Glutamatergic neuron (in vitro differentiated cells): ENCODE data around the gene TMEM123. TPM values are rescaled to one million over a fixed set of nuclear protein-coding genes. Genes with fewer than 3 reads are reported as not detected.

ENCODE experiments used
- DNase-seq: peaks from one replicate; pipeline ENCODE4 v3.0.0; 2022
- H3K27ac Mint-ChIP-seq: one replicate; pipeline ENCODE4 v1.8.0; 2020; ENCODE audit warnings: mild to moderate bottlenecking, mixed read lengths, inconsistent platforms; ENCODE audit not compliant: unreplicated experiment
- H3K27me3 Mint-ChIP-seq: one replicate; pipeline ENCODE4 v1.8.0; 2020; ENCODE audit warnings: mild to moderate bottlenecking, moderate library complexity, mixed read lengths, inconsistent platforms; ENCODE audit not compliant: unreplicated experiment
- H3K36me3 Mint-ChIP-seq: one replicate; pipeline ENCODE4 v1.8.0; 2020; ENCODE audit warnings: mild to moderate bottlenecking, mixed read lengths, inconsistent platforms; ENCODE audit not compliant: unreplicated experiment
- H3K4me1 Mint-ChIP-seq: one replicate; pipeline ENCODE4 v1.8.0; 2020; ENCODE audit warnings: mild to moderate bottlenecking, low read depth, mixed read lengths, inconsistent platforms; ENCODE audit not compliant: unreplicated experiment
- H3K4me3 Mint-ChIP-seq: one replicate; pipeline ENCODE4 v1.8.0; 2020; ENCODE audit warnings: mild to moderate bottlenecking, mixed read lengths, inconsistent platforms; ENCODE audit not compliant: unreplicated experiment
- H3K9me3 Mint-ChIP-seq: one replicate; pipeline ENCODE4 v1.8.0; 2020; ENCODE audit warnings: mild to moderate bottlenecking, moderate library complexity, mixed read lengths, inconsistent platforms; ENCODE audit not compliant: unreplicated experiment
- total RNA-seq: library from RNA; stranded (reverse); fragmentation: NEBNext Ultra II Directional; extraction: Animal tissue kit (Norgen Biotek cat#: 25700); gene quantifications from one replicate; pipeline ENCODE4 v1.2.1, GENCODE V29; 2021; ENCODE audit not compliant: unreplicated experiment
- TF ChIP-seq, protein P1 (sequence below): fragments of 200-600 bp; sonication (generic); IDR thresholded peaks from one replicate; pipeline ENCODE4 v1.5.0; 2021; ENCODE audit not compliant: partially characterized antibody, unreplicated experiment

Gene TMEM123
- total RNA-seq, 1 donor from 2014 or later: 18.1 TPM

GRCh38 chr11:102457865-102458264 lies 5.3 kb upstream of the TMEM123 start:
- peaks cover 4% of the 10 kb centered on the region for H3K9me3 Mint-ChIP-seq
- H3K36me3 Mint-ChIP-seq: no peaks in the 10 kb centered on the region
- H3K4me1 Mint-ChIP-seq: peaks cover 11% of the 10 kb centered on the region
- no peak for DNase-seq
- TF ChIP-seq, protein P1, sequence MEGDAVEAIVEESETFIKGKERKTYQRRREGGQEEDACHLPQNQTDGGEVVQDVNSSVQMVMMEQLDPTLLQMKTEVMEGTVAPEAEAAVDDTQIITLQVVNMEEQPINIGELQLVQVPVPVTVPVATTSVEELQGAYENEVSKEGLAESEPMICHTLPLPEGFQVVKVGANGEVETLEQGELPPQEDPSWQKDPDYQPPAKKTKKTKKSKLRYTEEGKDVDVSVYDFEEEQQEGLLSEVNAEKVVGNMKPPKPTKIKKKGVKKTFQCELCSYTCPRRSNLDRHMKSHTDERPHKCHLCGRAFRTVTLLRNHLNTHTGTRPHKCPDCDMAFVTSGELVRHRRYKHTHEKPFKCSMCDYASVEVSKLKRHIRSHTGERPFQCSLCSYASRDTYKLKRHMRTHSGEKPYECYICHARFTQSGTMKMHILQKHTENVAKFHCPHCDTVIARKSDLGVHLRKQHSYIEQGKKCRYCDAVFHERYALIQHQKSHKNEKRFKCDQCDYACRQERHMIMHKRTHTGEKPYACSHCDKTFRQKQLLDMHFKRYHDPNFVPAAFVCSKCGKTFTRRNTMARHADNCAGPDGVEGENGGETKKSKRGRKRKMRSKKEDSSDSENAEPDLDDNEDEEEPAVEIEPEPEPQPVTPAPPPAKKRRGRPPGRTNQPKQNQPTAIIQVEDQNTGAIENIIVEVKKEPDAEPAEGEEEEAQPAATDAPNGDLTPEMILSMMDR: no peak
- H3K27ac Mint-ChIP-seq: no peak overlapping the region
- peaks cover 5% of the 10 kb centered on the region for H3K27me3 Mint-ChIP-seq
- H3K4me3 Mint-ChIP-seq: no peak overlapping the region

- H3K4me1 Mint-ChIP-seq: peaks cover 11% of the 10 kb centered on the region
- no peak overlapping the region for H3K27ac Mint-ChIP-seq
- DNase-seq: no peak
- H3K4me3 Mint-ChIP-seq: no peak overlapping the region
- TF ChIP-seq, protein P1: no peak
- H3K27me3 Mint-ChIP-seq: peaks cover 7% of the 10 kb centered on the region
- no peaks in the 10 kb centered on the region for H3K36me3 Mint-ChIP-seq
- peaks cover 4% of the 10 kb centered on the region for H3K9me3 Mint-ChIP-seq
Observed at GRCh38 chr11:102457056-102457677, 4.6 kb upstream of the TMEM123 start.

DNA sequence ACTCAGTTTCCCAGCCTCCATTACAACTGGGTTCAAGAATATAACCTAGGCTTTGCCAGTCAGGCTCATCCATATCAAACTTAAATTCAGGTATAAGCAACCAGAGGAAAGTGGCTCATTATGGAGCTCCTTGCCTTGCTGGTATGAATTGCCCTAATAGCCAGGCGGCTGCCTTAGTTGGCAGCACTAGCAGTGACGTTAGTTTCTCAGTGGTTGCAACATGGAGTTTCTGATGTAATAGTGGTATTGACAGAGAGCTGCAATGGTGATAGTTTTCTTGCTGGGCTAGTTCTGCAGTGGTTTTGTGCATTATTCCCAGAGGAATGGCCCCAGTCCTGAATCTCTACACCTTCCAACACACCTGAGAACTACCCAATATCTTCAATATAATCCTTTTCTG lies 3.8 kb upstream of the TMEM123 start:
- no peak overlapping the region for H3K4me3 Mint-ChIP-seq
- peaks cover 11% of the 10 kb centered on the region for H3K4me1 Mint-ChIP-seq
- peaks cover 4% of the 10 kb centered on the region for H3K9me3 Mint-ChIP-seq
- H3K27me3 Mint-ChIP-seq: peaks cover 7% of the 10 kb centered on the region
- no peak overlapping the region for H3K27ac Mint-ChIP-seq
- TF ChIP-seq, protein P1: no peak
- no peaks in the 10 kb centered on the region for H3K36me3 Mint-ChIP-seq
- DNase-seq: no peak

DNA sequence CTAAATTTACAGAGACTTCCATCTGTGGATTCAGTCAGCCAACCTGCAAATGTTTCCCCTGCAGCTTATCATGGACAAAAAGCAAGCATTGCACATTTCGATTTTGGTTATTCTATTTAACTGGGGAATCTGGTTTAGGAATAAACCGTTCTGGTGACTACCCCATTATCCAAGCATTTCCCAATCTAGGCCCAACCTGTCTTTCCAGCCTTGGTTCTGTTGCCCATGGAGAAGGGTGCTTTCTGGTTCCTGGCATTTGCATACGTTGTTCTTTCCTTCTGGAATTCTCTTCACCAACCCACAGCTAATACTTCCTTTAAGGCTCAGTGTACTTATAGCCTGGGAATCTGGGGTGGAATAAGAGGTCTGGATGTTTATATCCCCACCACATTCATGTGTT lies 1.4 kb upstream of the TMEM123 start:
- Mint-ChIP-seq H3K4me1 (peaks cover 17% of the 10 kb centered on the region), H3K27me3 (peaks cover 5% of the 10 kb centered on the region), H3K4me3 (no peak overlapping the region), H3K36me3 (no peaks in the 10 kb centered on the region), H3K9me3 (peaks cover 4% of the 10 kb centered on the region), H3K27ac (no peak overlapping the region)
- TF ChIP-seq, protein P1: no peak
- no peak for DNase-seq

DNA sequence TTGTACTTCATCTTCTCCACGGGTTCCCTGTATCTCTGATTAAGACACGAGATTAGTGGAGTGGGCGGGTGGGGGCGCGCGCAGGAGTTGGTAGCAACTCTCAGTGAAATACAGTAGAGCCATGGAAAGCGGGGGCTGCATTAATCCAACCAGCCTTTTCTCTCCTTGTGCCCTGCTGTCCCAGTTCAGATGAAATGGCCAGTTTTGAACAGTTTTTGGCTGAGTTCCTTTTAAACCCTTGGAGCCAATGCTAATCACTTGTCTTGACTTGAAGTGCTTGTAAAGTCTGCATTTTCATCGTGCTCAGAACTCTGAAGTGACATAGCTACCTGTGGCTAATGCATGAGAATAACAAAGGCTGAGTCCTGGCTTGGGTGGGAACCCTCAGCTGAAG lies 734 bp upstream of the TMEM123 start:
- Mint-ChIP-seq H3K4me1 (peaks cover 17% of the 10 kb centered on the region), H3K36me3 (no peaks in the 10 kb centered on the region)

More for the DNA sequence above, 734 bp upstream of the TMEM123 start:
- Mint-ChIP-seq H3K27me3 (peaks cover 5% of the 10 kb centered on the region), H3K4me3 (peak overlapping the region; percentile 94), H3K9me3 (peaks cover 4% of the 10 kb centered on the region), H3K27ac (no peak overlapping the region)
- no peak for DNase-seq
- TF ChIP-seq, protein P1: no peak
